ENCODE data around the gene PRR16. TPM values are rescaled to one million over a fixed set of nuclear protein-coding genes. Genes with fewer than 3 reads are reported as not detected.
"Not testable (repeated sequence)": the region's sequence is repeated elsewhere in the genome, so short reads cannot be mapped to it uniquely, and the experiment has no call there.

PRR16 gene
- total RNA-seq, 1 experiment from 2014 or later = 4.5 TPM

- no peak for DNase-seq (ENCODE audit: low read depth)
- in situ Hi-C loops (cut with HindIII; ENCODE audit: low pct_unique_long_range_greater_than_20kb, low sequenced_read_pairs) = no loop called here
Observed at GRCh38 chr5:120684213-120684612, 220.1 kb downstream of the PRR16 start.

GRCh38 chr5:120684749-120685415 lies 220.8 kb downstream of the PRR16 start:
- no peak for DNase-seq (ENCODE audit: low read depth)
- in situ Hi-C loops (cut with HindIII; ENCODE audit: low pct_unique_long_range_greater_than_20kb, low sequenced_read_pairs) = no loop called here

- DNase-seq (ENCODE audit: low read depth) = no peak
- in situ Hi-C loops (cut with HindIII; ENCODE audit: low pct_unique_long_range_greater_than_20kb, low sequenced_read_pairs) = no loop called here
Observed at GRCh38 chr5:120690621-120691407, 226.7 kb downstream of the PRR16 start.

- DNase-seq (ENCODE audit: low read depth) = no peak
- in situ Hi-C loops (cut with HindIII; ENCODE audit: low pct_unique_long_range_greater_than_20kb, low sequenced_read_pairs) = no loop called here
Observed at GRCh38 chr5:120692325-120692724, 228.2 kb downstream of the PRR16 start.

GRCh38 chr5:120695368-120695880 lies 231.3 kb downstream of the PRR16 start:
- no peak for DNase-seq (ENCODE audit: low read depth)
- in situ Hi-C loops (cut with HindIII; ENCODE audit: low pct_unique_long_range_greater_than_20kb, low sequenced_read_pairs) = no loop called here

GRCh38 chr5:120697147-120697546 lies 233.0 kb downstream of the PRR16 start:
- no peak for DNase-seq (ENCODE audit: low read depth)
- in situ Hi-C loops (cut with HindIII; ENCODE audit: low pct_unique_long_range_greater_than_20kb, low sequenced_read_pairs) = no loop called here

GRCh38 chr5:120697670-120698327 lies 233.7 kb downstream of the PRR16 start:
- in situ Hi-C loops (cut with HindIII; ENCODE audit: low pct_unique_long_range_greater_than_20kb, low sequenced_read_pairs) = not testable (repeated sequence)

GRCh38 chr5:120700653-120701052 lies 236.6 kb downstream of the PRR16 start:
- DNase-seq (ENCODE audit: low read depth); in situ Hi-C loops (cut with HindIII; ENCODE audit: low pct_unique_long_range_greater_than_20kb, low sequenced_read_pairs): not testable (repeated sequence)

More at GRCh38 chr5:120697670-120698327, 233.7 kb downstream of the PRR16 start:
- not testable (repeated sequence) for DNase-seq (ENCODE audit: low read depth)

- in situ Hi-C loops (cut with HindIII; ENCODE audit: low pct_unique_long_range_greater_than_20kb, low sequenced_read_pairs); DNase-seq (ENCODE audit: low read depth): not testable (repeated sequence)
Observed at GRCh38 chr5:120702817-120703538, 238.9 kb downstream of the PRR16 start.

- DNase-seq (ENCODE audit: low read depth) = no peak
- in situ Hi-C loops (cut with HindIII; ENCODE audit: low pct_unique_long_range_greater_than_20kb, low sequenced_read_pairs) = no loop called here
Observed at GRCh38 chr5:120703918-120704587, 240.0 kb downstream of the PRR16 start.

GRCh38 chr5:120706877-120707276 lies 242.8 kb downstream of the PRR16 start:
- no peak for DNase-seq (ENCODE audit: low read depth)
- in situ Hi-C loops (cut with HindIII; ENCODE audit: low pct_unique_long_range_greater_than_20kb, low sequenced_read_pairs) = no loop called here

GRCh38 chr5:120717381-120717780 lies 253.3 kb downstream of the PRR16 start:
- in situ Hi-C loops (cut with HindIII; ENCODE audit: low pct_unique_long_range_greater_than_20kb, low sequenced_read_pairs) = no loop called here
- no peak for DNase-seq (ENCODE audit: low read depth)

- in situ Hi-C loops (cut with HindIII; ENCODE audit: low pct_unique_long_range_greater_than_20kb, low sequenced_read_pairs) = no loop called here
- DNase-seq (ENCODE audit: low read depth) = no peak
Observed at GRCh38 chr5:120730214-120730613, 266.1 kb downstream of the PRR16 start.

- DNase-seq (ENCODE audit: low read depth) = no peak
- in situ Hi-C loops (cut with HindIII; ENCODE audit: low pct_unique_long_range_greater_than_20kb, low sequenced_read_pairs) = no loop called here
Observed at GRCh38 chr5:120734033-120734432, 269.9 kb downstream of the PRR16 start.

- DNase-seq (ENCODE audit: low read depth) = no peak
- in situ Hi-C loops (cut with HindIII; ENCODE audit: low pct_unique_long_range_greater_than_20kb, low sequenced_read_pairs) = no loop called here
Observed at GRCh38 chr5:120735076-120735475, 271.0 kb downstream of the PRR16 start.
